ENCODE results near the gene PTPRN2. TPM values are rescaled to one million over a fixed set of nuclear protein-coding genes. Genes with fewer than 3 reads are reported as not detected.
"Not testable (repeated sequence)": the region's sequence is repeated elsewhere in the genome, so short reads cannot be mapped to it uniquely, and the experiment has no call there.

The PTPRN2 gene
- total and polyA plus RNA-seq, 7 donors = 0.47 to 0.82 (median 0.51) TPM

DNA sequence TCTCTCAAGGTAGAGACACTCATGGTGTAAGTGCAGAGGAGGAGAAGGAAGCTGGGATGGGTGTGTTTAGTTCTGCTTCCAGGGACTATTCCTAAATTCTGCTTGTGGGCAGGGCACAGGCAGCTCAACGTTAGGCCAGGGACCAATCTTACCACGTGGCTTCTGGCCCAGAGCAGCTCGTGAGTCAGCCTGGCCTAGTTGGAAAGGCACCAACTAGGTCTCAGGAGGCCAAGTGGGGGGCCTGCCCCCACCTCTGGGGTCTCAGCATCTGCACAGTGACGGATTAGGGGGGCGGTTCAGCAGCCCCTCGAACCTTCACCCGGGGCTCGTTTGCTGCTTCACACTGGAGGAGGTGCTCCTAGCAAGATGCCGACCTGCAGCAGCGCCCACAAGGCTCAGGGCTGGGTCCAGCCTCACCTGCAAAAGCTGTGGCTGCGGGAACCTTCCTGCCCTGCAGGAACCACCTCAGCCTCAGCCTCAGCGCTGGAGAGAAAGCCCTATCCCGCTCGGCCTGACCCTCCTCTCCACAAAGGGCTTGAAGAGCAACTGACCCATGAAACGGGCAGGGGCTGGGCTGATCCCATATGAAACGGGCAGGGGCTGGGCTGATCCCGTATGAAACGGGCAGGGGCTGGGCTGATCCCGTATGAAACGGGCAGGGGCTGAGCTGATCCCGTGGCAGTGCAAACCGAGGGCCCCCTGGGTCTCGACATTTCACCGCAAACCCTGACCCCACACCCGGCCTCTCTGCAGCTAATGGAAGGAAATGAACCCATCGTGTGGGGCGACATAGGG is 803.4 kb downstream of the PTPRN2 start:
- DNase-seq (no peak), ATAC-seq (no peak)
- Histone ChIP-seq H3K4me1 (no peaks in the 10 kb centered on the region), H3K27me3 (ENCODE audit: insufficient read depth in 3 of 3, low read length in 2 of 3) (no peaks in the 10 kb centered on the region), H3K9me3 (no peaks in the 10 kb centered on the region), H3K27ac (no peak overlapping the region), H3K4me3 (no peak overlapping the region), H3K36me3 (ENCODE audit: insufficient read depth in 1 of 2, low read depth in 1 of 2) (no peaks in the 10 kb centered on the region)
- WGBS, 3 donors = 46 to 58% (median 48%) methylated on average over 27 of the region's 27 CpGs
- intact Hi-C loops (cut with DNase I) = no loop called here
- TF ChIP-seq, protein P1, sequence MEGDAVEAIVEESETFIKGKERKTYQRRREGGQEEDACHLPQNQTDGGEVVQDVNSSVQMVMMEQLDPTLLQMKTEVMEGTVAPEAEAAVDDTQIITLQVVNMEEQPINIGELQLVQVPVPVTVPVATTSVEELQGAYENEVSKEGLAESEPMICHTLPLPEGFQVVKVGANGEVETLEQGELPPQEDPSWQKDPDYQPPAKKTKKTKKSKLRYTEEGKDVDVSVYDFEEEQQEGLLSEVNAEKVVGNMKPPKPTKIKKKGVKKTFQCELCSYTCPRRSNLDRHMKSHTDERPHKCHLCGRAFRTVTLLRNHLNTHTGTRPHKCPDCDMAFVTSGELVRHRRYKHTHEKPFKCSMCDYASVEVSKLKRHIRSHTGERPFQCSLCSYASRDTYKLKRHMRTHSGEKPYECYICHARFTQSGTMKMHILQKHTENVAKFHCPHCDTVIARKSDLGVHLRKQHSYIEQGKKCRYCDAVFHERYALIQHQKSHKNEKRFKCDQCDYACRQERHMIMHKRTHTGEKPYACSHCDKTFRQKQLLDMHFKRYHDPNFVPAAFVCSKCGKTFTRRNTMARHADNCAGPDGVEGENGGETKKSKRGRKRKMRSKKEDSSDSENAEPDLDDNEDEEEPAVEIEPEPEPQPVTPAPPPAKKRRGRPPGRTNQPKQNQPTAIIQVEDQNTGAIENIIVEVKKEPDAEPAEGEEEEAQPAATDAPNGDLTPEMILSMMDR (IDR thresholded peaks at IDR 0.05) = no peak

DNA sequence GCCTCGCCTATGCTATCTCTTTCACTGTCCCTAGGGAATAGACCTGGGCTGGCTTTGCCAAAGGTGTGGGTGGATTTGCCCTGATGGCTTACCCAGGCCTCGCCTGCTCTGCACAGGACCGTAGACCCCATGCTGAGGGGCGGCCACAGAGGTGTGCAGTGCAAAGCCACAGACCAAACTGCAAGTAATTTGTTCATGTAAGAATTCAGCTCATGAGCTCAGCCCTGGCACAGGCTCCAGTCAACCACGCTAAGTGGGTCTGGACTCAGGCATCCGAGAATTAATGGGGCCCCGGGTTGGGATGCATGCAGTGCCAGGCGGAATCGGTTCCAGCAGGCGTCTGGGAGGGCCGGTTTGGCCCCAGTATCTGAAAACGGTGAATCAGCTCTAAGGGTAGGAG is 805.6 kb downstream of the PTPRN2 start:
- intact Hi-C loops (cut with DNase I) = no loop called here
- no peak for DNase-seq
- no peak for ATAC-seq

DNA sequence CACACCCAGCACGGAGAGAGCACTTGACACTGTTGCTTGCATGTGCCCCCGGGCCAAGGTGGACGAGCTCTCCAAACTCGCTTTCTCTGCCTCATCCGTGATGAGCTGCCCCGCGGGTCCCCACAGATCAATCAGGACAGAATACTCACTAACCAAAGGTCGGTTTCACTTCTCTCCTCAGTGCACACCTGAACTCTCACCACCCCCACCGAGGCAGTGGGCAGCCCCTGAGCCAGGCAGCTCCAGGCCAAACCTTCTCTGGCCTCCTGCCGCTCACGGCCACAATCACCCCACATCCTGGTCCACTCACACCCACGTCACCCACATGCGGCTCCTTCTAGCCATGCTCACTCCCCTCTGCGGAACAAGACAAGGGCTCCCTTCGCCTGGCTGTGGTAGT is 806.9 kb downstream of the PTPRN2 start:
- no peak for DNase-seq
- H3K9me3 ChIP-seq = no peaks in the 10 kb centered on the region
- H3K27me3 ChIP-seq (ENCODE audit: insufficient read depth in 3 of 3, low read length in 2 of 3) = no peaks in the 10 kb centered on the region
- WGBS, 3 donors = 90 to 91% (median 91%) methylated on average over 15 of the region's 15 CpGs
- no peaks in the 10 kb centered on the region for H3K4me1 ChIP-seq
- no peak for ATAC-seq
- H3K36me3 ChIP-seq (ENCODE audit: insufficient read depth in 1 of 2, low read depth in 1 of 2) = no peaks in the 10 kb centered on the region
- TF ChIP-seq, protein P1 (IDR thresholded peaks at IDR 0.05) = no peak
- no peak overlapping the region for H3K4me3 ChIP-seq
- intact Hi-C loops (cut with DNase I) = no loop called here
- H3K27ac ChIP-seq = no peak overlapping the region

More for the DNA sequence above, 805.6 kb downstream of the PTPRN2 start:
- Histone ChIP-seq H3K4me1 (no peaks in the 10 kb centered on the region), H3K27me3 (ENCODE audit: insufficient read depth in 3 of 3, low read length in 2 of 3) (no peaks in the 10 kb centered on the region), H3K36me3 (ENCODE audit: insufficient read depth in 1 of 2, low read depth in 1 of 2) (no peaks in the 10 kb centered on the region), H3K9me3 (no peaks in the 10 kb centered on the region), H3K27ac (no peak overlapping the region), H3K4me3 (no peak overlapping the region)
- WGBS, 3 donors = 55 to 66% (median 64%) methylated on average over 12 of the region's 12 CpGs
- TF ChIP-seq, protein P1 (IDR thresholded peaks at IDR 0.05) = no peak

DNA sequence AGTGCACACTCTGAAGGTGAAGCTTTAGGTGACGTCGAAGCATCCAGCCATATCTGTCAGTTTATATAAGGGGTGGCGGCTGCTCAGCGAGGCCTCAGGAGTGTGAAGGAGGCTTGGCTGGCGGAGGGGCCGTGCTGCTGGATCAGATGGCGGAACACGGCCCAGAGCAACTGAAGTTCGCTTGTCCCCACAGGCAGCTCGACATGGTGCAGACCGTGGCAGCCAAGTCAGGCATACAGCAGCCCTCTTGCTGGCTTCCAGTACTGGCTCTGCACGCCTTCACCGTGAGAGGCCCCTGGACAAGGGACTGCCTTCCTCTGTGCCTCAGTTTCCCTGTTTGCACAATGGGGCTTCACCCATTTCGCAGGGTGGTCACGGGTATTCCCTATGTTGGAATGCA is 807.3 kb downstream of the PTPRN2 start:
- no peaks in the 10 kb centered on the region for H3K9me3 ChIP-seq
- H3K36me3 ChIP-seq (ENCODE audit: insufficient read depth in 1 of 2, low read depth in 1 of 2) = no peaks in the 10 kb centered on the region
- WGBS, 3 donors = 72 to 86% (median 86%) methylated on average over 15 of the region's 15 CpGs
- intact Hi-C loops (cut with DNase I) = no loop called here
- DNase-seq (no peak), ATAC-seq (no peak)
- H3K4me3 ChIP-seq = no peak overlapping the region
- TF ChIP-seq, protein P1 (IDR thresholded peaks at IDR 0.05) = no peak
- no peaks in the 10 kb centered on the region for H3K4me1 ChIP-seq
- H3K27ac ChIP-seq = no peak overlapping the region
- no peaks in the 10 kb centered on the region for H3K27me3 ChIP-seq (ENCODE audit: insufficient read depth in 3 of 3, low read length in 2 of 3)

DNA sequence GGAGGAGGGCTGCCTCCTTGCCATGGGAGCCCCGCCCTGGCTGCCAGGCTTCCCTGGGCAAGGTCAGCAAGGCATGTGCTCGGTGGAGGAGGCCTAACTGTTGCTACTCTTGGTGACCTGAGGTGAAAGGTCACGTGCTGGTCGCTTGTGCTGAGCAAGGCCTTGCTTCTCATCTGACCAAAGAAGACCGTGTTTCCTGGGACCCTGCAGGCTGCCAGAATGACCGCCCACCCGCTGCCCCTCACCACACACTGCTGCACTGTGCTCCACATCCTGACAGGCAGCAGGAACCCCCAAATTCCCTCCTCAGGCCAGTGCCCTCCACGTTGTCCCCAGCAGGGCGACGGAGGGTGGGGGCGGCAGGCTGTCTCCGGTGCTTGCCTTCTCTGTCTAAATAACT is 808.4 kb downstream of the PTPRN2 start:
- ATAC-seq = no peak
- Histone ChIP-seq H3K27me3 (ENCODE audit: insufficient read depth in 3 of 3, low read length in 2 of 3) (no peaks in the 10 kb centered on the region), H3K9me3 (no peaks in the 10 kb centered on the region), H3K4me3 (no peak overlapping the region), H3K27ac (no peak overlapping the region), H3K4me1 (no peaks in the 10 kb centered on the region), H3K36me3 (ENCODE audit: insufficient read depth in 1 of 2, low read depth in 1 of 2) (no peaks in the 10 kb centered on the region)
- TF ChIP-seq, protein P1 (IDR thresholded peaks at IDR 0.05) = no peak
- intact Hi-C loops (cut with DNase I) = no loop called here
- 79 to 82% (median 81%) methylated on average over 12 of the region's 12 CpGs for WGBS, 3 donors
- DNase-seq = no peak

DNA sequence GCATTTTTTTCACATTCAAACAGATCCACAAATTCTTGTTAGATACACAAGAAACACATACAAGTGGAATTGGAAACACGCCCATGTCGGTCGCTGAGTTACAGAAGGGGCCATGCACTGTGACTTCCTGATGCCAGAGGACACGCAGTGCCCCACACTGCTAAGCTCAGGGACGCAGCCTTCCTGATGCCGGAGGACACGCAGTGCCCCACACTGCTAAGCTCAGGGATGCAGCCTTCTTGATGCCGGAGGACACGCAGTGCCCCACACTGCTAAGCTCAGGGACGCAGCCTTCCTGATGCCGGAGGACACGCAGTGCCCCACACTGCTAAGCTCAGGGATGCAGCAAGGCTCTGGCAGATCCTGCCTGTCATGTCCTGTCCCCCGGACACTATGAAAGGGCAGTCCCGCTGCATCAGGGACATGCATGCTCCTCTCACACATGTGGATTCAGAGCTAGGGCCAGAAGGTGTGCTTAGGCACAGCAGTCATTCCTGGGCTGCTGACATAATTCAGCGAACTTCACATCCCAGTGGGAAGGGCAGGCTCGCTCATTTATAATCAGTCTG is 810.3 kb downstream of the PTPRN2 start:
- WGBS, 3 donors = 64 to 68% (median 67%) methylated on average over 16 of the region's 16 CpGs

More for the DNA sequence above, 810.3 kb downstream of the PTPRN2 start:
- intact Hi-C loops (cut with DNase I); DNase-seq; H3K27me3 ChIP-seq (ENCODE audit: insufficient read depth in 3 of 3, low read length in 2 of 3); H3K9me3 ChIP-seq; H3K4me3 ChIP-seq; ATAC-seq; H3K36me3 ChIP-seq (ENCODE audit: insufficient read depth in 1 of 2, low read depth in 1 of 2); H3K27ac ChIP-seq; H3K4me1 ChIP-seq: not testable (repeated sequence)

All from psoas muscle (tissue), 8 donors.